GM18507 (cell line): ENCODE results near the gene FAT4.
A peak's percentile ranks its signal among the peaks of the same experiment; 100 is the strongest.

ENCODE experiments used
- DNase-seq: peaks from one replicate; pipeline ENCODE4 v3.0.0; 2011; ENCODE audit warnings: low read depth; ENCODE audit not compliant: insufficient read length; ENCODE audit errors: extremely low spot score
- FAIRE-seq: peaks from 2 replicates; lab custom pipeline; 2011; peaks lifted over from hg19 to GRCh38; lab: Jason Lieb, UNC

The FAT4 gene

DNA sequence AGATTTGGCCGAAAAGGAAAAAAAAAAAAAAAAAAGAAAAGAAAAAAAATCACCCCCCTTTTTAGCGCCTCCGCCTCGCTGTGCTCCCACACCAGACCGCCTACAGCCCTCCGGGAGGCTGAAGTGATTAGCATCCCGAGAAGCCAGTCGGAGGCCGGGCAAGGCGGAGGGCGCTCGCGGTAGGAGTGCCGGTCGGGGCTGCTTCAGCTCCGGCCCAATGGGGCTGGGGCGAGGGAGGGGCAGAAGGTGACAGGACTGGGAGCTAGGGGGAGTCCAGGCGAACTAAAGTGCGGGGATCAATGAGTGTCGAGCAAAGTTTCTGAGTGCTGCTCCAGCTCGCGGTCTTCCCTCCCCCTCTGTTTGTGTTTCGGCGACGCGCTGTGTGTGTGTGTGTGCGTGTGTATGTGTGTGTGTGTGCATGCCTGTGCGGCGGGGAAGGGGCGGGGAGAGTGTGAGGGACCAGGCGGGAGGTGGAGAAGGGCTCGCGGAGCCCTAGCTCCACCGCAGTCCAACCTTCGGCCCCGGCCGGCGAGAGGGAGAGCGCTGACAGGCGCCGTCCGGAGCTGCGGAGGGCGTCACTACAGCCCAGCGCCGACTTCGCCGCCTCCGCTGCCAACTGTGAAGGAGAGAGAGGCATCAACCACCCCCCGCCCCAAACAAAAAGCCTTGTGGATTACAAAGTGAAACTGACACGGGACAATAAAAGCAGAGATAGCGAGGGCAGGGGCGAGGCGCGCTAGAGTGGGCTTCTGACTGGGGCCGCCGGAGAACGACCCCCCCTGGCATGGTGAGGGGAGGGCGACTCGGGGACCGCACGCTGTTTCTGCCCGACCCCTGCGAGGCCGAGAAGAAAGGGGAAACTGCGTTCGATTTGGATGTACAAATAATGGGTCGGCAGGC is at the start of gene FAT4:
FAT4 (plus strand) TSS at position 280 of the 900 bp plus-strand sequence. CDS start 1,457 bp downstream, outside the sequence.
- FAIRE-seq (peak; percentile 31), DNase-seq (peak; percentile 23)

GRCh38 chr4:125265846-125266245 is 48.9 kb upstream of the FAT4 start:
- FAIRE-seq, result no peak
- DNase-seq, result no peak

DNA sequence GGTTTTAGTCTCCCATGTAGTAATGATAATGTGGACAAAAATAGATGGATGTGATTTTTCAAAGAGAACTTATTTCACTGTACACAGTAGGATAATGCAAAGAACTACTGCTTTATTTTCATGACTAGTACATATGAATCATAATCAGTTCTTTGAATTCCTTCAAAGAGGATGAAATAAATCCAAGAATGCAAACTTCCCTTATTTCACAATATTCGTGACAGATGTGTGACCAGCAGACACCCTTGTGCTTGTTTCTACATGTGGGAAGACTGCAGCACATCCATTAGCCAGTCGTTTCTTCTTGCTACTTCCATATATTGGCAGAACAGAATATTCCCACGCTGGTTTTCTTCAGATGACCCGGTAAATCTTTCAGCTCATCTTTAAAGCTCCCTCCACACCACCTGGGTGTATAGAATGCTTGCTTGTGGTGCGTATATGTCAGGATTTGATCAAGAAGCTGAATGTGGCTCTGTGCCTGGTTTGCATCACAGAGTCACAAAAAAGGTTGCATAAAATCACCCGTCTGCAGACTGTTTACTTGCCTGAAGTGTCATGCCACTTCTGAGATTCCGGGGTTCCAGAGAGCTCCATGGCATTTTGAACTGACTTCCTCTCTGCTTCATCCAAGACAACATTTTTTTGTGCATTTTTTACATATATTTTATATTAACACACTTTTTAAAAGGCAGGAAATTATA is 47.7 kb upstream of the FAT4 start:
- no peak for DNase-seq

GRCh38 chr4:125267630-125268029 is 47.1 kb upstream of the FAT4 start:
- DNase-seq (no peak), FAIRE-seq (no peak)

More for the DNA sequence above, 47.7 kb upstream of the FAT4 start:
- FAIRE-seq, result no peak

DNA sequence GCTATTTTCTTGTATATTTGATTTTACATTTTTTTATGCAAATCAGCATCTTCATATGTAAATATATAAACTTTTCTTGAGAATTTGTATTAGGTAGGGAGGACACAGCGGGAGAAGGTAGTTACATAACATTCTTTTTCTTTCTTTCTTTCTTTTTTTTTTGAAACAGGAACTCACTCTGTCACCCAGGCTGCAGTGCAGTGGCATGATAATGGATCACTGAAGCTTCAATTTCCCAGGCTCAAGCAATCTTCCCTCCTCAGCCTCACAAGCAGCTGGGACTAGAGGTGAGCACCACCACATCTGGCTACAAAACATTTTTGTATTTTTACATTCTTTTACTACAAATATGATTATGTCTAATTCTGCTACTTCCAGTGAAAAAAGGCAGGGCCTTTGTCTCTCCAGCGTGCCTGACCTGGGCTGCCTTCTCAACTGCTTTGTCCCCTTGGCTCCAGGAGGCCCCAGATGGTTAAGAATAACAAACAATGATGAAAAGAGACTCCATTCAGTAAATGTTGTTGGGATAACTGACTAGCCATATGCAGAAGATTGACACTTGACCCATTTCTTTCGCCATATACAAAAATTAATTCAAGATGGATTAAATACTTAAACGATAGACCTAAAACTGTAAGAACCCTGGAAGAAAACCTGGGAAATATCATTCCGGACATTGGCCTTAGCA is 46.5 kb upstream of the FAT4 start:
- DNase-seq, result no peak
- no peak for FAIRE-seq

GRCh38 chr4:125276811-125277210 is 37.9 kb upstream of the FAT4 start:
- FAIRE-seq (no peak), DNase-seq (no peak)

GRCh38 chr4:125277790-125278189 is 37.0 kb upstream of the FAT4 start:
- DNase-seq (no peak), FAIRE-seq (no peak)

DNA sequence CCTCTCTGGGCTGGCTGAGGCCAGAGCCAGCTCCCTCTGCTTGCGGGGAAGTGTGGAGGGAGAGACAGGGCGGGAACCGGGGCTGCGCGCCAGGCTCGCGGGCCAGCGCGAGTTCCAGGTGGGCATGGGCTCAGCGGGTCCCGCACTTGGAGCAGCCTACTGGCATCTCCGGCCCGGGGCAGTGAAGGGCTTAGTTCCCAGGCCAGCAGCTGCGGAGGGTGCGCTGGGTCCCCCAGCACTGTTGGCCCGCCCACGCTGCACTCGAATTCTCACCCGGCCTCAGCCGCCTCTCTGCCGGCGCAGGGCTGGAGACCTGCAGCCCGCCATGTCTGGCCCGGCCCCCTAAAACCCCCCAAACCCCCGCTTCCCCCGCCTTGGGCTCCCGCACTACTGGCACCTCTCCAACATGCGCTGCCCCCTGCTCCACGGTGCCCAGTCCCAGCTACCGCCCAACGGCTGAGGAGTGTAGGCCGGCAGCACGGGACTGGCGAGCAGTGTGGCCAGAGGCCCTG is 33.8 kb upstream of the FAT4 start:
- FAIRE-seq, result no peak

GRCh38 chr4:125283707-125284279 is 31.0 kb upstream of the FAT4 start:
- DNase-seq, result no peak
- no peak for FAIRE-seq

More for the DNA sequence above, 33.8 kb upstream of the FAT4 start:
- DNase-seq, result no peak

DNA sequence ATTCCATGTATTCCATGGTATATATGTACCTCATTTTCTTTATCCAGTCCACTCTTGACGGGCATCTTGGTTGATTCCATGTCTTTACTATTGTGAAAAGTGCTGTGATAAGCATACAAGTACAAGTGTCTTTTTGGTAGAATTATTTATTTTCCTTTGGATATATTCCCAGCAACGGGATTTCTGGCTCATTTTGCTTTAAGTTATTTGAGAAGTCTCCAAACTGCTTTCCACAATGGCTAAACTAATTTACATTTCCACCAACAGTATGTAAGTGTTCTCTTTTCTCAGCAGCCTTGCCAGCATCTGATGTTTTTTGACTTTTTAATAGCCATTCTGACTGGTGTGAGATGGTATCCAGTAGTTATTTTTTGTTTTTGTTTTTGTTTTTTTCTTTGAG is 17.6 kb upstream of the FAT4 start:
- DNase-seq, result no peak
- no peak for FAIRE-seq

DNA sequence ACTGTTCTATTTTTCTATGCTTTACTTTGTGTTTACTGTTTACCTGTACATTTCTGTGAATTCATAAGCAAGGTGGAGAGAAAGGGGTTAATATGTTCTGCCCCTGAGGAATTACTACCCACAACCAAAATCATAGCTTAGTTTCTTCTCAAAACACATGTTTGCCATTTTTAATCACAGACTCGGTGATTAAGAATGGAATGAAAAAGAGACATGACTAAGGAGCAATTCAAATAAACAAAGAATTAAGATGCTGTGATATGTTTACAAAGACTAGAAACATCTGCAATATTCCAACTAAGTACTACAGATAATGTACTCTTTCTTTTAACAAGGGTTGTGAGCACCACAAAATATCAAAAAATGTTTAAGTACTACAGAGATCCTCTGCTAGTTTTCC is 11.7 kb upstream of the FAT4 start:
- DNase-seq, result no peak
- FAIRE-seq, result no peak

- FAIRE-seq (no peak), DNase-seq (no peak)
Observed at GRCh38 chr4:125303821-125304220, 10.9 kb upstream of the FAT4 start.

DNA sequence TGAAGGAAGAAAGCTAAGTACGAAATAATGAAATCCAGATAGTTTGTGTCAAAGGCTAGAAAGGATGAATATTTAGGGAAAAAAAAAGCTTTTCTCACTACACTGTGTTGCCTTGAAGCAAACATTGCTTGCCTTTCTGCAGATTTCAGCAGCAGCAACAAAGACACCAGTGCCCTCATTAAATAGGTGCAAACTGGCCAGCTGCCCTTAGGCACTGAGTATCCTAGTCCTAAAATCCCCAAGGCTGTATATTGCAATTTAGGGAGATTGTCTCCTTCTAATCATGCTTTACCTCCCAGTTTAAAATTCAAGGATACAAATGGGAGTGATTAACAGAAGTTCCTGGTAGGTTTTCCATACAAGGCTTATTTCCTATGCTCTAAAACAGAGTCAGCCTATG is 8.6 kb upstream of the FAT4 start:
- DNase-seq (no peak), FAIRE-seq (no peak)

DNA sequence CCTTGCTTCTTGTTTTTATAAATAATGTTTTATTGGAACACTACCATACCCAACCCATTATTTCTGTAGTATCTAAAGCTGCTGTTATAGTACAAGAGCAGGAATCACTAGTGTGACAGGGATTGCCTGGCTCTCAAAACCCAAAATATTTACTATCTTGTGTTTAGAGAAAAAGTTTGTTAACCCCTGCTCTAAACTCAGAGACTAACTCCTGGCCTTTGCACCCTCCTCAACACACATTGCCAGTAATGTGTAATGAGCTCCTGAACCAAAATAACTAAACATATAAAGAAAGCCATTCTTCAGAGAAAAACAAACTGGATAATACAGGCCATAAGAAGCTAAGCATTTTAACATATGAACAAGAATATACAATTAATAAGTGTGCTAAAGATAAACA is 8.2 kb upstream of the FAT4 start:
- no peak for DNase-seq
- no peak for FAIRE-seq

- no peak for FAIRE-seq
- no peak for DNase-seq
Observed at GRCh38 chr4:125311503-125311902, 3.3 kb upstream of the FAT4 start.

DNA sequence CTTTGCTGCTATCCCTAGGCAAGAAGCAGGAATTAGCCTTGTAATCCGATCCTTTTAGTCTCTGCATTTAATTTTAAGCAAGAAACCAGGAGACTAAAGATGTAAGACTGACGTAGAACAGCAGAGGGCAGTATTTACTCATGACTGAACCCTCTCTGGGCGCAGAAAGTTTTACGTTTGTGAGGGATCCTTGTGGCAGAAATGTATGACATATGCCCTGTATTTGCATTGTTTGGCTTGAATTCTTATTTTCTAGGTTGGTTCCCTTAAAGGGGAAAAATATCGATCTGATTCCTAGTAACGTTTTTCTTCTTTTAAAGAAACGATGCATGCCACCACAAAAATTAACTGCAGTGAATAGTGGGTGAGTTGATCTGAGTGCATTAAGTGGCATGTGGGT is 1.3 kb upstream of the FAT4 start:
- DNase-seq (no peak), FAIRE-seq (peak; percentile 86)

DNA sequence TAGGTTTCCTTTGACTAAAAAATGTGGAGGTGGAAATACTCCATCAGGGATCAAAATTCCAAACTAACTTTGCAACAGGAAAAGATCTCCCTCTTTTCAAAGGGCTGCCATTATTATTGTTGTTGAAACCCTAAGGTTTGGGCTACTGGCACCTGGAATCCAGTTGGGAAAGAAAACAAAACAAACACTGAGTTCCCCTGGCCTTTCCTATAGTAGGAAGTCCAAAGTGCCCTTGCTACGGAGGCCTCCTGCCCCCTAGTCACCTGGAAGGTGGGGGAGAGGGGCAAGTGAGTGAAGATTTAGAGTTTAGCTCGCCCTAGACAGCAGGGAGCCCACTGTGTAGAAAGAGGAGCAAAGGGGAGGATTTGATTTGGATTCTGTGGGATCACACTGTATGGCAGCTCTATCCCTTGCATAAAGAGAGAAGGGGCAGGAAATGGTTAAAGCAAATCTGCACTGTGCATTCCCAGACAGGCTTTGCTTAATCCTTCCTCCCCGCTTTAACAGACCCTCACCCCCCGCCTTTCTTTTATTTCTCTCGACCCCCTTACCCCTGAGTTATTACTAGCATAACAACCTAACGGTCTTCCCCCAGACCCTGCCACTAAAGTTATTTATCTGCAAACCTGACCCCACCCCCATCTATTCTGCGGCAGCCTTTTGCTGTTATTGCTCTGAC is 627 bp upstream of the FAT4 start:
- FAIRE-seq (no peak), DNase-seq (no peak)

- DNase-seq, result no peak
- FAIRE-seq, result no peak
Observed at GRCh38 chr4:125315576-125316400, 1.0 kb downstream of the FAT4 start.
